ENCODE measurements around the gene PRRT2.
"Not testable (repeated sequence)": the region's sequence is repeated elsewhere in the genome, so short reads cannot be mapped to it uniquely, and the experiment has no call there.

The PRRT2 gene

DNA sequence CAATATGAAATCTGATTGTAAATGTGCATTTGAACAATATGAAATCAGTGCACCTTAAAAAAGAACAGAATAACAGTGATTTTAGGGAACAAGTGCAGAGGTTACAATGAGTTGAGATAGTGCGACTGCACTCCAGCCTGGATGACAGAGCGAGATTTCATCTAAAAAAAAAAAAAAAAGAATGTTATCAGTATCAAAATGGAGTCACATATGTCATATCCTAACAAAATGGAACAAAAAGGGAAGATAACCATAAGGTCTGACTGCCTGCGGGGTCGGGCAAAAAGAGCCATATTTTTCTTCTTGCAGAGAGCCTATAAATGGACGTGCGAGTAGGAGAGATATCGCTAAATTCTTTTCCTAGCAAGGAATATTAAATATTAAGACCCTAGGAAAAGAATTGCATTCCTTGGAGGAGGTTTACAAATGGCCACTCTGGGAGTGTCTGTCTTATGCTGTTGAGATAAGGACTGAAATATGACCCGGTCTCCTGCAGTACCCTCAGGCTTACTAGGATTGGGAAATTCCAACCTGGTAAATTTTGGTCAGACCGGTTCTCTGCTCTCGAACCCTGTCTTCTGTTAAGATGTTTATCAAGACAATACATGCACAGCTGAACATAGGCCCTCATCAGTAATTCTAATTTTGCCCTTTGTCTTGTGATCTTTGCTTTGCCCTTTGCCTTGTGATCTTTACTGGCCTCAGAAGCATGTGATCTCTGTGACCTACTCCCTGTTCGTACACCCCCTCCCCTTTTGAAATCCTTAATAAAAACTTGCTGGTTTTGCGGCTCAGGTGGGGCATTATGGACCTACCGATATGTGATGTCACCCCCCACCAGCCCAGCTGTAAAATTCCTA lies 28.7 kb upstream of the PRRT2 start:
- not testable (repeated sequence) for H3K9me3 ChIP-seq (ENCODE audit: insufficient read depth, low read depth, low read length); H3K14ac ChIP-seq (ENCODE audit: low read length); H3K36me3 ChIP-seq (ENCODE audit: control insufficient read depth in 1 of 2, insufficient read depth in 2 of 2, low read length in 2 of 2); H3K4ac ChIP-seq (ENCODE audit: low read depth, low read length); H2AK5ac ChIP-seq (ENCODE audit: low read length); H3K4me3 ChIP-seq (ENCODE audit: low read depth, low read length); H3K79me2 ChIP-seq (ENCODE audit: control insufficient read depth, insufficient read depth, low read length, poor library complexity); H3K27me3 ChIP-seq (ENCODE audit: insufficient read depth, low read length); H3K9ac ChIP-seq (ENCODE audit: low read length); H3K23ac ChIP-seq (ENCODE audit: low read length); H3K4me2 ChIP-seq (ENCODE audit: low read length); H2AFZ ChIP-seq (ENCODE audit: insufficient read depth, low read length, poor library complexity); H4K12ac ChIP-seq (ENCODE audit: low read depth, low read length); H3K18ac ChIP-seq (ENCODE audit: low read length)
- Histone ChIP-seq H3K4me1 (ENCODE audit: control insufficient read depth in 1 of 2, insufficient read depth in 2 of 2, low read length in 2 of 2) (peaks cover 31 to 37% of the 10 kb centered on the region in 2 experiments), H2BK120ac (ENCODE audit: insufficient read depth, low read length, poor library complexity) (peak overlapping the region; percentile 98), H3K27ac (ENCODE audit: low read depth, low read length) (peak overlapping the region; percentile 94), H4K91ac (ENCODE audit: low read depth, low read length) (peak overlapping the region; percentile 97), H4K8ac (ENCODE audit: low read depth, low read length) (peak overlapping the region; percentile 83), H2BK12ac (ENCODE audit: low read length) (peak overlapping the region; percentile 85), H3K79me1 (ENCODE audit: low read length) (peaks cover 35% of the 10 kb centered on the region), H2BK5ac (ENCODE audit: low read depth, low read length, poor library complexity) (peak overlapping the region; percentile 96)
- WGBS (ENCODE audit: extremely low coverage, insufficient coverage, insufficient read length), result no CpG with 5 or more reads among the region's 13 CpGs
- peak; percentile 77 to 89 for DNase-seq

DNA sequence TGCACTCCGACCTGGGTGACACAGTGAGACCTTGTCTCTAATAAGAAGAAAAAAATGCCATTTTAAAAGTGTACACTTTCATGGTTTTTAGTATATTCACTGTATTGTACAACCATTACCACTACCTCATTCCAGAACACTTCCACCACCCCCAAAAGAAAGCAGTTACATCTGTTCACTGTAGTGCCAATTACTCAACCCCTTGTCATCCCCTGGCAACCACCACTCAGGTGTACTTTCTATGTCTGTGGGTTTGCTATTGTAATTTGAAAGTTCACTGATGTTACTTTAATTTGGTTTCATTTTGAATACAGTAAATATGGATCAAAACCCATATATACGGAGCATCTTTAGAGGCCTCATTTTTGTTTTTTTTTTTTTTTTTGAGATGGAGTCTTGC lies 27.8 kb upstream of the PRRT2 start:
- Histone ChIP-seq H3K27me3 (ENCODE audit: insufficient read depth, low read length) (no peaks in the 10 kb centered on the region), H3K79me1 (ENCODE audit: low read length) (peaks cover 30% of the 10 kb centered on the region), H3K9ac (ENCODE audit: low read length) (no peak overlapping the region), H3K27ac (ENCODE audit: low read depth, low read length) (peak overlapping the region; percentile 94), H2AK5ac (ENCODE audit: low read length) (no peak overlapping the region), H4K91ac (ENCODE audit: low read depth, low read length) (peak overlapping the region; percentile 97), H3K14ac (ENCODE audit: low read length) (peak overlapping the region; percentile 95), H3K4ac (ENCODE audit: low read depth, low read length) (peak overlapping the region; percentile 70), H2BK5ac (ENCODE audit: low read depth, low read length, poor library complexity) (peak overlapping the region; percentile 96), H2BK12ac (ENCODE audit: low read length) (peak overlapping the region; percentile 85), H3K18ac (ENCODE audit: low read length) (peak overlapping the region; percentile 72), H4K12ac (ENCODE audit: low read depth, low read length) (no peak overlapping the region), H3K4me3 (ENCODE audit: low read depth, low read length) (no peak overlapping the region), H3K9me3 (ENCODE audit: insufficient read depth, low read depth, low read length) (peaks cover 5% of the 10 kb centered on the region), H2AFZ (ENCODE audit: insufficient read depth, low read length, poor library complexity) (no peak overlapping the region), H3K23ac (ENCODE audit: low read length) (no peak overlapping the region), H3K79me2 (ENCODE audit: control insufficient read depth, insufficient read depth, low read length, poor library complexity) (no peaks in the 10 kb centered on the region), H2BK120ac (ENCODE audit: insufficient read depth, low read length, poor library complexity) (peak overlapping the region; percentile 98), H3K36me3 (ENCODE audit: control insufficient read depth in 1 of 2, insufficient read depth in 2 of 2, low read length in 2 of 2) (no peaks in the 10 kb centered on the region), H3K4me2 (ENCODE audit: low read length) (no peak overlapping the region), H4K8ac (ENCODE audit: low read depth, low read length) (peak overlapping the region; percentile 83), H3K4me1 (ENCODE audit: control insufficient read depth in 1 of 2, insufficient read depth in 2 of 2, low read length in 2 of 2) (peaks cover 26 to 29% of the 10 kb centered on the region in 2 experiments)
- no CpG with 5 or more reads among the region's 2 CpGs for WGBS (ENCODE audit: extremely low coverage, insufficient coverage, insufficient read length)
- DNase-seq, result no peak

DNA sequence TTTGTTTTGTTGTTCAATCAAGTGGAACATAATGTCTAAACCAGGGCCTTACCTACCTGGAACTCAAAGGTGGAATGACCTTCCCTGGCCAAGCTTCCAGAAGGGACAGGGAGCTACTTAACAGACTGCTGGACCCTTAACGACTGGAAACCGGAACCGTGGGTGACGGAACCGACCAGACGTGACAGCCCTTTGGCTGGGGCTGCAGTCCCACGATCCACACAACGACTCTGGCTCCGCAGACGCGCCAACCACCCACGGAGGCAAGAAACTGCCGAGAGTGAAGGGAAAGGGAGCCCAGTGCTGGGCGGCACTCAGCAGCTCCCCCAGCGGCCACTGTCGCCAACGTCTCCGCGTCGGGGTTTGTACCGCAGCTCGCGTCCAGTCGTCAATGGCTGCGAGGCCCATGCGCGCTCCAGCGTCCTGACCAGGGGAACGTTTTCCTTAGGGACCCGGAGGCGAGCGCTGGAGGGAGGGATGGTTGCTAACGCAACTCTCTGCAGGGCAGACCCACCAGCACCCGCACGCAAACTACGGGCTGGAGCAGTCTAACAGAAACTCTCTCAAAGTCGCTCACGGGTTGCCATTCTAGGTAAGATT lies 27.0 kb upstream of the PRRT2 start:
- Histone ChIP-seq H2AK5ac (ENCODE audit: low read length) (peak overlapping the region; percentile 43), H3K36me3 (ENCODE audit: control insufficient read depth in 1 of 2, insufficient read depth in 2 of 2, low read length in 2 of 2) (no peaks in the 10 kb centered on the region), H3K9me3 (ENCODE audit: insufficient read depth, low read depth, low read length) (peaks cover 5% of the 10 kb centered on the region), H4K8ac (ENCODE audit: low read depth, low read length) (peak overlapping the region; percentile 90), H2BK120ac (ENCODE audit: insufficient read depth, low read length, poor library complexity) (peak overlapping the region; percentile 73), H3K79me1 (ENCODE audit: low read length) (peaks cover 28% of the 10 kb centered on the region), H3K27me3 (ENCODE audit: insufficient read depth, low read length) (no peaks in the 10 kb centered on the region), H3K14ac (ENCODE audit: low read length) (peak overlapping the region; percentile 83), H3K4ac (ENCODE audit: low read depth, low read length) (peak overlapping the region; percentile 39), H3K4me3 (ENCODE audit: low read depth, low read length) (no peak overlapping the region), H2AFZ (ENCODE audit: insufficient read depth, low read length, poor library complexity) (peak overlapping the region; percentile 89), H3K18ac (ENCODE audit: low read length) (peak overlapping the region; percentile 94), H3K9ac (ENCODE audit: low read length) (no peak overlapping the region), H3K27ac (ENCODE audit: low read depth, low read length) (peak overlapping the region; percentile 7), H2BK12ac (ENCODE audit: low read length) (peak overlapping the region; percentile 99), H3K4me2 (ENCODE audit: low read length) (peak overlapping the region; percentile 34), H3K79me2 (ENCODE audit: control insufficient read depth, insufficient read depth, low read length, poor library complexity) (peaks cover 2% of the 10 kb centered on the region), H3K4me1 (ENCODE audit: control insufficient read depth in 1 of 2, insufficient read depth in 2 of 2, low read length in 2 of 2) (peaks cover 22 to 24% of the 10 kb centered on the region in 2 experiments), H2BK5ac (ENCODE audit: low read depth, low read length, poor library complexity) (peak overlapping the region; percentile 71), H4K12ac (ENCODE audit: low read depth, low read length) (peak overlapping the region; percentile 16), H4K91ac (ENCODE audit: low read depth, low read length) (peak overlapping the region; percentile 87), H3K23ac (ENCODE audit: low read length) (no peak overlapping the region)
- no CpG with 5 or more reads among the region's 38 CpGs for WGBS (ENCODE audit: extremely low coverage, insufficient coverage, insufficient read length)
- no peak for DNase-seq

DNA sequence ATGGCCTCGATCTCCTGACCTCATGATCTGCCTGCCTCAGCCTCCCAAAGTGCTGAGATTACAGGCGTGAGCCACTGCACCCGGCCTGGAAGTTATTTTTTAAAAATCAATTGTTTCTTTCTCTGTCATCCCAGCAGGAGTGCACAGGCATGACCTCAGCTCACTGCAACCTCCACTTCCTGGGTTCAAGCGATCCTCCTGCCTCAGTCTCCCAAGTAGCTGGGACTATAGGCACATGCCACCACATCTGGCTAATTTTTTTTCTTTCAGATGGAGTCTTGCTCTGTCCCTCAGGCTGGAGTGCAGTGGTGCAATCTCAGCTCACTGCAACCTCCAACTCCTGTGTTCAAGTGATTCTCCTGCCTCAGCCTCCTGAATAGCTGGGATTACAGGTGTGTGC lies 24.8 kb upstream of the PRRT2 start:
- not testable (repeated sequence) for H3K27ac ChIP-seq (ENCODE audit: low read depth, low read length); H3K9me3 ChIP-seq (ENCODE audit: insufficient read depth, low read depth, low read length); H3K18ac ChIP-seq (ENCODE audit: low read length); H3K4ac ChIP-seq (ENCODE audit: low read depth, low read length); H3K14ac ChIP-seq (ENCODE audit: low read length); H4K8ac ChIP-seq (ENCODE audit: low read depth, low read length); H4K91ac ChIP-seq (ENCODE audit: low read depth, low read length); H3K27me3 ChIP-seq (ENCODE audit: insufficient read depth, low read length); H2AFZ ChIP-seq (ENCODE audit: insufficient read depth, low read length, poor library complexity); DNase-seq; H2BK5ac ChIP-seq (ENCODE audit: low read depth, low read length, poor library complexity); H3K9ac ChIP-seq (ENCODE audit: low read length); H3K4me3 ChIP-seq (ENCODE audit: low read depth, low read length); H4K12ac ChIP-seq (ENCODE audit: low read depth, low read length); H3K36me3 ChIP-seq (ENCODE audit: control insufficient read depth in 1 of 2, insufficient read depth in 2 of 2, low read length in 2 of 2); H2BK120ac ChIP-seq (ENCODE audit: insufficient read depth, low read length, poor library complexity); H2BK12ac ChIP-seq (ENCODE audit: low read length); H2AK5ac ChIP-seq (ENCODE audit: low read length); H3K4me2 ChIP-seq (ENCODE audit: low read length); H3K23ac ChIP-seq (ENCODE audit: low read length)
- Histone ChIP-seq H3K79me2 (ENCODE audit: control insufficient read depth, insufficient read depth, low read length, poor library complexity) (peaks cover 16% of the 10 kb centered on the region), H3K79me1 (ENCODE audit: low read length) (peaks cover 27% of the 10 kb centered on the region), H3K4me1 (ENCODE audit: control insufficient read depth in 1 of 2, insufficient read depth in 2 of 2, low read length in 2 of 2) (peaks cover 17 to 25% of the 10 kb centered on the region in 2 experiments)
- no CpG with 5 or more reads among the region's 4 CpGs for WGBS (ENCODE audit: extremely low coverage, insufficient coverage, insufficient read length)
